ENCODE data around the gene AUNIP.

Gene AUNIP

GRCh38 chr1:25806418-25806817 lies 52.8 kb downstream of the AUNIP start:
- no peak overlapping the region for H3K4me3 Mint-ChIP-seq
- ATAC-seq (replicated peaks; ENCODE audit: extremely low read depth, poor library complexity, severe bottlenecking), result no peak
- peaks cover 4% of the 10 kb centered on the region for H3K36me3 Mint-ChIP-seq (ENCODE audit: insufficient read depth)
- no peaks in the 10 kb centered on the region for H3K9me3 Mint-ChIP-seq
- H3K4me1 Mint-ChIP-seq, result peaks cover 18% of the 10 kb centered on the region
- H3K27ac Mint-ChIP-seq (ENCODE audit: low read depth), result no peak overlapping the region
- no peaks in the 10 kb centered on the region for H3K27me3 Mint-ChIP-seq
- no peak for DNase-seq (ENCODE audit: low spot score in 2 of 2)

- H3K9me3 Mint-ChIP-seq, result no peaks in the 10 kb centered on the region
- ATAC-seq (replicated peaks; ENCODE audit: extremely low read depth, poor library complexity, severe bottlenecking), result no peak
- no peak overlapping the region for H3K27ac Mint-ChIP-seq (ENCODE audit: low read depth)
- H3K4me3 Mint-ChIP-seq, result no peak overlapping the region
- DNase-seq (ENCODE audit: low spot score in 2 of 2), result no peak
- peaks cover 20% of the 10 kb centered on the region for H3K4me1 Mint-ChIP-seq
- H3K27me3 Mint-ChIP-seq, result no peaks in the 10 kb centered on the region
- H3K36me3 Mint-ChIP-seq (ENCODE audit: insufficient read depth), result peaks cover 4% of the 10 kb centered on the region
Measured at GRCh38 chr1:25805863-25806225, 53.4 kb downstream of the AUNIP start.

- H3K4me1 Mint-ChIP-seq, result peaks cover 26% of the 10 kb centered on the region
- ATAC-seq (replicated peaks; ENCODE audit: extremely low read depth, poor library complexity, severe bottlenecking), result no peak
Measured at GRCh38 chr1:25804964-25805862, 54.0 kb downstream of the AUNIP start.

GRCh38 chr1:25804244-25804963 lies 54.9 kb downstream of the AUNIP start:
- Mint-ChIP-seq H3K27ac (ENCODE audit: low read depth) (no peak overlapping the region), H3K36me3 (ENCODE audit: insufficient read depth) (peaks cover 2% of the 10 kb centered on the region), H3K27me3 (no peaks in the 10 kb centered on the region), H3K4me3 (no peak overlapping the region), H3K9me3 (no peaks in the 10 kb centered on the region), H3K4me1 (peaks cover 26% of the 10 kb centered on the region)
- DNase-seq (ENCODE audit: low spot score in 2 of 2), result no peak
- ATAC-seq (replicated peaks; ENCODE audit: extremely low read depth, poor library complexity, severe bottlenecking), result no peak

More at GRCh38 chr1:25804964-25805862, 54.0 kb downstream of the AUNIP start:
- Mint-ChIP-seq H3K27me3 (no peaks in the 10 kb centered on the region), H3K9me3 (no peaks in the 10 kb centered on the region), H3K36me3 (ENCODE audit: insufficient read depth) (peaks cover 4% of the 10 kb centered on the region), H3K4me3 (no peak overlapping the region), H3K27ac (ENCODE audit: low read depth) (no peak overlapping the region)
- DNase-seq (ENCODE audit: low spot score in 2 of 2), result no peak

GRCh38 chr1:25803368-25803767 lies 55.9 kb downstream of the AUNIP start:
- Mint-ChIP-seq H3K36me3 (ENCODE audit: insufficient read depth) (peaks cover 2% of the 10 kb centered on the region), H3K4me1 (peaks cover 26% of the 10 kb centered on the region), H3K4me3 (no peak overlapping the region), H3K27ac (ENCODE audit: low read depth) (no peak overlapping the region), H3K27me3 (no peaks in the 10 kb centered on the region), H3K9me3 (no peaks in the 10 kb centered on the region)
- DNase-seq (ENCODE audit: low spot score in 2 of 2) (no peak), ATAC-seq (replicated peaks; ENCODE audit: extremely low read depth, poor library complexity, severe bottlenecking) (no peak)

GRCh38 chr1:25802915-25803314 lies 56.3 kb downstream of the AUNIP start:
- DNase-seq (ENCODE audit: low spot score in 2 of 2), result no peak
- H3K4me1 Mint-ChIP-seq, result peaks cover 26% of the 10 kb centered on the region
- H3K9me3 Mint-ChIP-seq, result no peaks in the 10 kb centered on the region
- no peak overlapping the region for H3K4me3 Mint-ChIP-seq
- peaks cover 2% of the 10 kb centered on the region for H3K36me3 Mint-ChIP-seq (ENCODE audit: insufficient read depth)
- H3K27ac Mint-ChIP-seq (ENCODE audit: low read depth), result no peak overlapping the region
- ATAC-seq (replicated peaks; ENCODE audit: extremely low read depth, poor library complexity, severe bottlenecking), result peak; percentile 29
- no peaks in the 10 kb centered on the region for H3K27me3 Mint-ChIP-seq

- peak overlapping the region; percentile 72 for H3K4me3 Mint-ChIP-seq
- peak overlapping the region; percentile 52 for H3K27ac Mint-ChIP-seq (ENCODE audit: low read depth)
- H3K9me3 Mint-ChIP-seq, result no peaks in the 10 kb centered on the region
- no peaks in the 10 kb centered on the region for H3K27me3 Mint-ChIP-seq
- H3K36me3 Mint-ChIP-seq (ENCODE audit: insufficient read depth), result peaks cover 10% of the 10 kb centered on the region
- ATAC-seq (replicated peaks; ENCODE audit: extremely low read depth, poor library complexity, severe bottlenecking) (no peak), DNase-seq (ENCODE audit: low spot score in 2 of 2) (no peak)
- H3K4me1 Mint-ChIP-seq, result peaks cover 41% of the 10 kb centered on the region
Measured at GRCh38 chr1:25800703-25801377, 58.4 kb downstream of the AUNIP start.

GRCh38 chr1:25799935-25800702 lies 59.1 kb downstream of the AUNIP start, which contains the start of gene SELENON:
Gene SELENON, plus strand, starts transcription at chr1:25800193. Its CDS starts 38 bp downstream, at chr1:25800231.
- Mint-ChIP-seq H3K27ac (ENCODE audit: low read depth) (peak within 1 kb of the TSS; percentile 60), H3K36me3 (ENCODE audit: insufficient read depth) (peaks cover 8% of the 10 kb centered on the region), H3K4me1 (peaks cover 44% of the 10 kb centered on the region), H3K27me3 (no peaks in the 10 kb centered on the region), H3K9me3 (no peaks in the 10 kb centered on the region), H3K4me3 (peak within 1 kb of the TSS; percentile 72)
- no peak for ATAC-seq (replicated peaks; ENCODE audit: extremely low read depth, poor library complexity, severe bottlenecking)
- no peak for DNase-seq (ENCODE audit: low spot score in 2 of 2)

- no peak for ATAC-seq (replicated peaks; ENCODE audit: extremely low read depth, poor library complexity, severe bottlenecking)
- Mint-ChIP-seq H3K36me3 (ENCODE audit: insufficient read depth) (peaks cover 10% of the 10 kb centered on the region), H3K4me3 (peak overlapping the region; percentile 69), H3K4me1 (peaks cover 43% of the 10 kb centered on the region), H3K27ac (ENCODE audit: low read depth) (peak overlapping the region; percentile 60), H3K27me3 (no peaks in the 10 kb centered on the region), H3K9me3 (no peaks in the 10 kb centered on the region)
- no peak for DNase-seq (ENCODE audit: low spot score in 2 of 2)
Measured at GRCh38 chr1:25799352-25799934, 59.8 kb downstream of the AUNIP start.

GRCh38 chr1:25798666-25799351 lies 60.4 kb downstream of the AUNIP start:
- H3K27me3 Mint-ChIP-seq, result no peaks in the 10 kb centered on the region
- peak overlapping the region; percentile 69 for H3K4me3 Mint-ChIP-seq

GRCh38 chr1:25797939-25798338 lies 61.3 kb downstream of the AUNIP start:
- Mint-ChIP-seq H3K4me1 (peaks cover 41% of the 10 kb centered on the region), H3K4me3 (peak overlapping the region; percentile 69)
- no peak for ATAC-seq (replicated peaks; ENCODE audit: extremely low read depth, poor library complexity, severe bottlenecking)

More at GRCh38 chr1:25798666-25799351, 60.4 kb downstream of the AUNIP start:
- DNase-seq (ENCODE audit: low spot score in 2 of 2), result no peak
- peaks cover 10% of the 10 kb centered on the region for H3K36me3 Mint-ChIP-seq (ENCODE audit: insufficient read depth)
- no peaks in the 10 kb centered on the region for H3K9me3 Mint-ChIP-seq
- H3K4me1 Mint-ChIP-seq, result peaks cover 43% of the 10 kb centered on the region
- no peak for ATAC-seq (replicated peaks; ENCODE audit: extremely low read depth, poor library complexity, severe bottlenecking)
- peak overlapping the region; percentile 60 for H3K27ac Mint-ChIP-seq (ENCODE audit: low read depth)

More at GRCh38 chr1:25797939-25798338, 61.3 kb downstream of the AUNIP start:
- H3K9me3 Mint-ChIP-seq, result no peaks in the 10 kb centered on the region
- H3K27ac Mint-ChIP-seq (ENCODE audit: low read depth), result no peak overlapping the region
- no peaks in the 10 kb centered on the region for H3K27me3 Mint-ChIP-seq
- DNase-seq (ENCODE audit: low spot score in 2 of 2), result no peak
- H3K36me3 Mint-ChIP-seq (ENCODE audit: insufficient read depth), result peaks cover 10% of the 10 kb centered on the region
